ENCODE data around the gene ILDR1.
"Not testable (repeated sequence)": the region's sequence is repeated elsewhere in the genome, so short reads cannot be mapped to it uniquely, and the experiment has no call there.

Gene ILDR1

DNA sequence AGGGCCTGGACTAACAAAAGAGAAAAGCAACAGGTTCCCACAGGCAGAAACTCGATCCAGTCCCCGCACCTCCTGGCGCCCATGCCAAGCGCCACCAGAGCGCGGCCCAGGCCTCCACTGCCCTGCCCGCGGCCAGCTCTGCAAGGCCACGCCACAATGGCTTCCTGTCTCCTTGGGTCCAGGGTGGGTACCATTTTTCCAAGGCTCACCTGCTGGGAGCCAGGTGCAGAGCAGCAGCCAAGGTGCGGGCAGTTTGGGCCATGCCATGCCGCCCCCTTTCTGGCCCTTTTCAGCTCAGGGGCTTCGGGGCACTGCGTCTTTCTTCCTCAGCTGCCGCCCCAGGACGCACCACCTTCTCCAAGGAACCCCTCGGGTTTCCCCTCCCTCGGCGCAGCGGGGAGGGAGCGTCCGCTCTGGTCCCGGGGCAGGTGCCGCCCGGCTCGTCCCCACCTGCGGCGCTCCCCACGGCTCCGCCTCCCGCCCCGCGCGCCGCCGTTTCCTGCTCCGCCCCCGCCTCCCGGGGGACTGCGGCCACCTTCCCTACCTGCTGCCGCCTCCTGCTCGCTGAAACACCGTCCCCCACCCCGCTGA is at the start of gene ILDR1:
Gene ILDR1 (minus strand): TSS at position 437 of the 591 bp plus-strand sequence. CDS start 170 bp downstream, at position 267.
- no peak for DNase-seq (ENCODE audit: low read depth in 2 of 2)

GRCh38 chr3:122067588-122068240 is 45.7 kb upstream of the ILDR1 start:
- no peak for DNase-seq (ENCODE audit: low read depth in 2 of 2)

DNA sequence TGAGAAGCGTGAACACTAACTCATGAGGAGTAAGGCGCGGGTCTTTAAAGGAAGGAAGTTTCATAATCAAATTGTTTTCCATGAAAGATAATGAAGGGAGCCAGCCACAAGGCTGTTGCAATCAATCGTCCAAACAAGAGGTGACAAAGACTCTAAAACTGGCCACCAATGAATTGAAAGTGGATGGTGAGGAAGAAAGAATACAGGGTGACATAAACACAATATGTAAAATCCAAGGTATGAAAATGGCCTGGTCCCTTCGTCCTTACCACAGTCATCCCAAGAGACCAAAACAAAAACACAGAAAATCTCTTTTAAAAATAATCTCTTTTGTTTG is 45.1 kb upstream of the ILDR1 start:
- no peak for DNase-seq (ENCODE audit: low read depth in 2 of 2)

- DNase-seq (ENCODE audit: low read depth in 2 of 2): no peak
Observed at GRCh38 chr3:122066331-122067213, 44.5 kb upstream of the ILDR1 start.

GRCh38 chr3:122064326-122064725 is 42.3 kb upstream of the ILDR1 start:
- no peak for DNase-seq (ENCODE audit: low read depth in 2 of 2)

- DNase-seq (ENCODE audit: low read depth in 2 of 2): no peak
Observed at GRCh38 chr3:122063908-122064307, 41.9 kb upstream of the ILDR1 start.

DNA sequence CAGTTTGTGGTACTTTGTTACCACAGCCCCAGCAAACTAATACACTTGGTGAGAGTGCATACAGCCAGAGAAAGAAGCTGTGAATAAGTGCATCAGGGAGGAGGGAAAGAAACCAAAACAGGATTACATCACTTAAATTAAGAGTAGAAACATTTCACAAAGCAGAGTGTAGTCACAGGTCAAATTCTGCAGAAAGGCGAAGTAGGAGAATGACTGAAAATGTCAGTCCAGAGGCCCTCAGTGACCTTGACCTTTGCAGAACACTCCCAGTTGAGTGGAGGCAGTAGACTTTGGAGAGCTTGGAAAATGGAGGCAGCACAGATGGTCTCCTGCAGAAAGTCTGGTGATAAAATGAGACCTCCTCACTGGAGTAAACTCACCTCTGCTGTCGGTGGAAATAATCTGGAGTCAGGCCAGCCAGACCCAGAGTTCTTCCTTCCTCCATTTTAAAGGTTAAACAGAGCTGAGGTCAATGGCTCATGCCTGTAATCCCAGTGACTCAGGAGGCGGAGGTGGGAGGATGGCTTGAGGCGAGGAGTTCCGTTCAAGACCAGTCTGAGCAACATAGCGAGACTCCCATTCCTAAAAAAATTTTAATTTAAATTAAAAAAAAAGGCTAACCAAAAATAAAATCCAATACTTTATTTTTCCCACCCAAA is 38.1 kb upstream of the ILDR1 start:
- no peak for DNase-seq (ENCODE audit: low read depth in 2 of 2)

- DNase-seq (ENCODE audit: low read depth in 2 of 2): no peak
Observed at GRCh38 chr3:122058294-122058693, 36.2 kb upstream of the ILDR1 start.

DNA sequence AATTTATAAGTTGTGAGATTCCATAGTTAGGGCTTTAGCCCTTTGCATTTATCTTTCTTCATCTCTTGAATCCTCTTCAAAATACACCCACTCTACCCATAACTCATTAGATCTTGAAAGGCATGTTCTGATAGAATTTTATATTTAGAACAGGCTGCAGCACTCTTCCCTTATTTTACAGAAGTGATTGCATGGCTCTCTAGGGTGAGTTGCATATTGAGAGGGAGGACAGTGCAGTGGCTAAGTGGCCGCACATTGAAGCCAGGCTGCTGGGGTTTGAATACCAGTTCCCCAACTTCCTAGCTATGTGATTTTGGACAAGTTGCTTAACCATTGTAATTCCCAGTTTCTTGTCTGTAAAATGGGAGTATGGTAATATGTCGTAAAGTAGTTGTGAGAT is 35.6 kb upstream of the ILDR1 start:
- no peak for DNase-seq (ENCODE audit: low read depth in 2 of 2)

GRCh38 chr3:122055215-122055614 is 33.2 kb upstream of the ILDR1 start, which contains the start of gene CD86:
Gene CD86, plus strand, starts transcription at chr3:122055362. Its CDS starts 128 bp downstream, at chr3:122055490.
- no peak for DNase-seq (ENCODE audit: low read depth in 2 of 2)

DNA sequence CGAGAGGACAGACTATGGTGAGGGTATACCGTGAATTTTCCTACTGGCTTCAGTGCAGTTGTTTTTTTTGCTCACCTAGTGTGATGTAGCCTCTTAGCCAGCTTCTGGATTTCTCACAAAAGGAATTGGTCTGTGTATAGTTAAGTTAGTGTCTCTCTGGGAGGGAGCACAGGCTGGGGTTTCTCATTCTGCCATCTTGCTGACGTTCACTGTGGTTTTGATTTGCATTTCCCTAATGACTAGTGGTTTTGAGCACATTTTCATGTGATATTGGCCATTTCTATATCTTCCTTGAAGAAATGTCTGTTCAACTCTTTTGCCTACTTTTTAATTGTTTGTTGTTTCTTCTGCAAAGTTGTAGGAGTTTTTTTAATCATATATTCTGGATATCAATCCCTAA is 30.9 kb upstream of the ILDR1 start:
- no peak for DNase-seq (ENCODE audit: low read depth in 2 of 2)

- not testable (repeated sequence) for DNase-seq (ENCODE audit: low read depth in 2 of 2)
Observed at GRCh38 chr3:122047773-122048172, 25.7 kb upstream of the ILDR1 start.

DNA sequence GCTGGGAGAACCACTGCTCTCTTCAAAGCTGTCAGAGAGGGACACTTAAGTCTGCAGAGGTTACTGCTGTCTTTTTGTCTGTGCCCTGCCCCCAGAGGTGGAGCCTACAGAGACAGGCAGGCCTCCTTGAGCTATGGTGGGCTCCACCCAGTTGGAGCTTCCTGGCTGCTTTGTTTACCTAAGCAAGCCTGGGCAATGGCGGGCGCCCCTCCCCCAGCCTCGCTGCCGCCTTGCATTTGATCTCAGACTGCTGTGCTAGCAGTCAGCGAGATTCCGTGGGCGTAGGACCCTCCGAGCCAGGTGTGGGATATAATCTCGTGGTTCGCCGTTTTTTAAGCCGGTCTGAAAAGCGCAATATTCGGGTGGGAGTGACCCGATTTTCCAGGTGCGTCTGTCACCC is 25.2 kb upstream of the ILDR1 start:
- not testable (repeated sequence) for DNase-seq (ENCODE audit: low read depth in 2 of 2)

DNA sequence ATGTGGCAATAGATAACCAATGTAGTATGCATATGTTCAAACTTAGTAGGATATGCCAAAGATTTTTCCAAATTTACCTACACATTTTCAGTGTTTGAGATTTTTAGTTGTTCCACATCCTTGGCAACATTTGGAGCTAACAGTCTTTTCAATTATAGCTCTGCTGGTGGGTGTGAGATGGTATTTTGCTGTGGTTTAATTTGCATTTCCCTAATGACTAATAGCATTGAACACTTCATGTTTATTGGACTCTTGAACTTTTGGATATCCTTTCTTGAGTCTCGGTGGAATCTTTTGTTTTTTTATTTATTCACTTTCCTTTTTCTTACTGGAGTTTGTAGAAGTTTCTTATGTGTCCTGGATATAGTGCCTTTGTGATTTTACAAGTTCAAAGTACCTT is 11.0 kb upstream of the ILDR1 start:
- no peak for DNase-seq (ENCODE audit: low read depth in 2 of 2)

DNA sequence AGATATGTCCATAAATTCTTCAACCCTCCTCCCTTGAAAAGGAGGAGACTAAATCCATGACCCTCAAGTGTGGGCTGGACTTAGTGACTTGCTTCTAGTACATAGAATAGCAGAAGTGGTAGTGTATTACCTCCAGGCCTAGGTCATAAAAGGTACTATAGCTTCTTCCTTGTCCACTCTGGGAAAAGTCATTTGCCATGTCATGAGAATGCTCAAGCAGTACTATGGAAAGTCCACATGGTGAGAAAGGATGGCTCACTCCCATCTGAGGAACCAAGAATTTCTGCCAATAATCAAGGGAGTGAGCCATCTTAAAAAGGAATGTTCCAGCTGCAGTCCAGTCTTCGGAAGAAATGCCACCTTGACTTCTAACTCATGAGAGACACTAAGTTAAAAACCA is 10.5 kb upstream of the ILDR1 start:
- DNase-seq (ENCODE audit: low read depth in 2 of 2): no peak

- DNase-seq (ENCODE audit: low read depth in 2 of 2): no peak
Observed at GRCh38 chr3:122031123-122031468, 9.0 kb upstream of the ILDR1 start.

DNA sequence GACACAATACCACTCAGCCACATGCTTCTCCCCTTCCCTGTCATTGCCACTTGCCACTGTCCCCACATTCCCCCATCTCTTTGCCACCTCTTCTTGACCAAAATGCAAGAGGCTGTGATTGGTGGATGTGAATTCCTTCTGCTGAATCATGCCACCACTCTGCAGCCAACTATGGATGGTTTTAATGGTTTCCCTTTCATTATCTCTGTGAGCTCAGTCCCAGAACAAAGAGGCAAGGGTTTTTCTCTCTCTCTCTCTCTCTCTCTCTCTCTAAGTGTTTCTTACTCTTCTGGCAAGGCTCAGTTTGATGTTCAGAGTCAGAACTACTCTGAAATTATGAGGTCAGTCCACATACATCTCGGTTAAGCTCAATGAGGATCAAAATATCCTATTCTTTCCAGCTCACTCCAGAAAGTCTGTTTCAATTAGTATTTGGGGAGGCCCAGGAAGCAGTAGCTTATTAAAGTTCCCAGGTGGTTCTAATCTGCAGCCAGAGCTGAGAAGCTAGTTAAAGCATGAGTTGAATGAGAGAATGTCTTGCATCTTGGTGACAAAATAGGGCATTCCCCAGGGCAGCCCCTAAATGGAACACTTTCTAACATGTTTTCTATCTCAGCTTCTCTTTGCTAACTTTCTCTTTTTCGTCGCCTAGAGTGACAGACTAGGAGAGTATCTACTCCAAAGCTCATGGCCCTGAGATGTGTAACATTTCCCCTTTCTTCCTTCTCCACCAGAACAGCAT is 8.5 kb upstream of the ILDR1 start:
- DNase-seq (ENCODE audit: low read depth in 2 of 2): no peak

DNA sequence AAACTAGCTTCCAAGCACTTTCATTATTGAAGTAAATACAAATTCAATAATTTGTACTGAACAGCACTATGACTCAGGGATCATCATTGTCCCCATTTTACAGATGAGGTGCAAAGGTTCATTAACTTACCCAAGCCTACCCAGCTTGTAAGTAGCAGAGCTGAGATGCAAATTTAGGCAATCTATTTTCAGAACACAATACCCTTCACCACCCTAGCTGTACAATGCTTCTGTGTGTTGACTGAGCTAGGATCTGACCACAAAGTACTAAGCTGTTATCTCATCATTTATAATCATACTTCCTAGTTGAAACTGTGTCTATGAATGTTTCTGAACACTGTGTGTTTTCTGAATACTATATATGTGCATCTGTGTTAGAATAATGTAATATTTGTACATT is 3.2 kb upstream of the ILDR1 start:
- DNase-seq (ENCODE audit: low read depth in 2 of 2): no peak

- no peak for DNase-seq (ENCODE audit: low read depth in 2 of 2)
Observed at GRCh38 chr3:122024800-122025199, 2.8 kb upstream of the ILDR1 start.

- DNase-seq (ENCODE audit: low read depth in 2 of 2): no peak
Observed at GRCh38 chr3:122023335-122023910, 1.4 kb upstream of the ILDR1 start.

DNA sequence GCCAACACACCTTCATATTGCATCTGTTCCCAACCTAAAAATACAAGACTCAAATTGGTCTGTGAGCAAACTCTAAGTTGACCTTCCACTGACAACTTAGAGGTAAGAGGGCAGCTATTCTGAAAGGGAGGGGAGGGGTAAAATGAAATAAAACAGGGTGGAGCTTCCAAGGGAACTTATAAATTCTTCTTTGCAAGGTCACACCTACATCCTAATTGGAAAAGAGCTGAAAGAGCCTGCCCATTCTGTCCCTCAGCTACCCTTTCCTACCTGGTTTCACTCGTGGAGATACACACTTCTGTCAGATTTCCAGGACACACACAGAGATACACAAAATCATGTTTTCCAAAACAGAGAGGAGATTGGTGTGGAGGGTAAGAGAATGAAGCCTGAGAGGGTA is 1.0 kb downstream of the ILDR1 start:
- DNase-seq (ENCODE audit: low read depth in 2 of 2): no peak
